Glomerular endothelial cell (primary cell): ENCODE results near the gene CYP27C1. TPM values are rescaled to one million over a fixed set of nuclear protein-coding genes. Genes with fewer than 3 reads are reported as not detected.
"Not testable (repeated sequence)": the region's sequence is repeated elsewhere in the genome, so short reads cannot be mapped to it uniquely, and the experiment has no call there.

Source experiments
- DNase-seq: peaks from one replicate; pipeline ENCODE4 v3.0.0-alpha.2; 2011; ENCODE audit warnings: low read depth, low spot score; ENCODE audit errors: extremely low read depth
- total RNA-seq: library from RNA; depleted of rRNA; stranded (reverse); fragments of >200 nt; gene quantifications from 2 replicates; pipeline ENCODE4 v1.2.3, GENCODE V29; 2015

CYP27C1 gene
- total RNA-seq, 1 donor from 2014 or later, result 1.9 TPM

- no peak for DNase-seq
Observed at GRCh38 chr2:127225186-127225960, 5.3 kb upstream of the CYP27C1 start.

- DNase-seq, result not testable (repeated sequence)
Observed at GRCh38 chr2:127224135-127224534, 4.0 kb upstream of the CYP27C1 start.

GRCh38 chr2:127220768-127221527 is 849 bp upstream of the CYP27C1 start:
- no peak for DNase-seq

GRCh38 chr2:127219171-127220070 is 678 bp downstream of the CYP27C1 start:
- DNase-seq, result no peak

- DNase-seq, result no peak
Observed at GRCh38 chr2:127218812-127219170, 1.3 kb downstream of the CYP27C1 start.

- no peak for DNase-seq
Observed at GRCh38 chr2:127217470-127218325, 2.4 kb downstream of the CYP27C1 start.

- DNase-seq, result no peak
Observed at GRCh38 chr2:127216593-127216992, 3.5 kb downstream of the CYP27C1 start.

- no peak for DNase-seq
Observed at GRCh38 chr2:127216095-127216494, 4.0 kb downstream of the CYP27C1 start.

GRCh38 chr2:127214201-127214600 is 5.9 kb downstream of the CYP27C1 start:
- not testable (repeated sequence) for DNase-seq

- DNase-seq, result no peak
Observed at GRCh38 chr2:127208313-127208712, 11.8 kb downstream of the CYP27C1 start.

GRCh38 chr2:127205218-127206125 is 14.6 kb downstream of the CYP27C1 start:
- no peak for DNase-seq

- DNase-seq, result no peak
Observed at GRCh38 chr2:127201452-127201851, 18.6 kb downstream of the CYP27C1 start.

GRCh38 chr2:127200962-127201361 is 19.1 kb downstream of the CYP27C1 start:
- no peak for DNase-seq

- DNase-seq, result no peak
Observed at GRCh38 chr2:127199223-127199622, 20.9 kb downstream of the CYP27C1 start.

GRCh38 chr2:127197475-127198385 is 22.4 kb downstream of the CYP27C1 start:
- no peak for DNase-seq

- DNase-seq, result no peak
Observed at GRCh38 chr2:127196998-127197397, 23.1 kb downstream of the CYP27C1 start.

GRCh38 chr2:127196549-127196948 is 23.6 kb downstream of the CYP27C1 start:
- DNase-seq, result no peak
